CD8-positive, alpha-beta memory T cell (primary cell): ENCODE results near the gene OSBPL10. TPM values are rescaled to one million over a fixed set of nuclear protein-coding genes. Genes with fewer than 3 reads are reported as not detected.
A peak's percentile ranks its signal among the peaks of the same experiment; 100 is the strongest.

Experiments
- CTCF ChIA-PET: fragments of 350-600 bp; sonication (Branson Sonifier 250); formaldehyde crosslinking; loops from one replicate; lab custom pipeline; 2021; ENCODE audit warnings: antibody characterized with exemption; lab: Charles Lee
- POLR2A ChIA-PET: fragments of 350-600 bp; sonication (Branson Sonifier 250); formaldehyde crosslinking; loops from one replicate; lab custom pipeline; 2021; ENCODE audit warnings: antibody characterized with exemption; lab: Charles Lee
- DNase-seq, 5 donors: peaks; one replicate each; pipeline versions ENCODE4 v3.0.0 to v3.0.0-alpha.2; 2020 to 2022; ENCODE audit warnings: mixed read lengths in 1 of 5
- H3K27ac ChIP-seq: one replicate; pipeline ENCODE4 v1.7.0; 2013; ENCODE audit warnings: low read depth, mild to moderate bottlenecking, low read length, moderate library complexity
- H3K27me3 ChIP-seq: 2 replicates; pipeline ENCODE4 v1.7.0; 2013; ENCODE audit warnings: low read length, mild to moderate bottlenecking; ENCODE audit not compliant: insufficient read depth, poor library complexity, severe bottlenecking
- H3K36me3 ChIP-seq: 2 replicates; pipeline ENCODE4 v1.7.0; 2013; ENCODE audit warnings: mild to moderate bottlenecking, low read length, moderate library complexity; ENCODE audit not compliant: insufficient read depth
- H3K4me1 ChIP-seq: 2 replicates; pipeline ENCODE4 v1.7.0; 2013; ENCODE audit warnings: mild to moderate bottlenecking, low read length, moderate library complexity; ENCODE audit not compliant: insufficient read depth
- H3K4me3 ChIP-seq: 2 replicates; pipeline ENCODE4 v1.7.0; 2013; ENCODE audit warnings: mild to moderate bottlenecking, low read length
- H3K9me3 ChIP-seq: 2 replicates; pipeline ENCODE4 v1.7.0; 2013; ENCODE audit warnings: mild to moderate bottlenecking, low read length
- H3K27ac Mint-ChIP-seq, 8 donors: one replicate each; pipeline ENCODE4 v1.8.0; 2020 to 2021; ENCODE audit warnings: mixed read lengths in 8 of 8, mild to moderate bottlenecking in 6 of 8, inconsistent platforms in 3 of 8, moderate library complexity in 3 of 8
- H3K27me3 Mint-ChIP-seq, 2 donors: one replicate each; pipeline ENCODE4 v1.8.0; 2020 to 2021; ENCODE audit warnings: mixed read lengths in 2 of 2, mild to moderate bottlenecking in 1 of 2, moderate library complexity in 1 of 2
- H3K36me3 Mint-ChIP-seq, 3 donors: one replicate each; pipeline ENCODE4 v1.8.0; 2020 to 2021; ENCODE audit warnings: mixed read lengths in 3 of 3, inconsistent platforms in 1 of 3, mild to moderate bottlenecking in 1 of 3
- H3K4me1 Mint-ChIP-seq, 3 donors: one replicate each; pipeline ENCODE4 v1.8.0; 2020 to 2021; ENCODE audit warnings: mixed read lengths in 3 of 3, inconsistent platforms in 1 of 3, mild to moderate bottlenecking in 1 of 3
- H3K4me3 Mint-ChIP-seq, 7 donors: one replicate each; pipeline ENCODE4 v1.8.0; 2020 to 2021; ENCODE audit warnings: mixed read lengths in 7 of 7, mild to moderate bottlenecking in 6 of 7, moderate library complexity in 4 of 7, inconsistent platforms in 2 of 7
- H3K9me3 Mint-ChIP-seq, 5 donors: one replicate each; pipeline ENCODE4 v1.8.0; 2020 to 2022; ENCODE audit warnings: mixed read lengths in 5 of 5, mild to moderate bottlenecking in 3 of 5, moderate library complexity in 2 of 5, inconsistent platforms in 1 of 5
- polyA plus RNA-seq: library from polyadenylated mRNA; unstranded; fragments of 300-500 nt; fragmentation: Illumina TruSeq; gene quantifications from one replicate; pipeline ENCODE4 v1.2.3, GENCODE V29; 2021
- total RNA-seq, 2 experiments: library from RNA; stranded (reverse); gene quantifications; one replicate each; pipeline ENCODE4 v1.2.3, GENCODE V29; 2021

OSBPL10 gene
- total and polyA plus RNA-seq, 3 experiments from 2014 or later, result 0.12 to 3.0 (median 2.6) TPM

GRCh38 chr3:31952205-31952604, 28.9 kb downstream of the OSBPL10 start:
- Mint-ChIP-seq H3K36me3 (no peaks in the 10 kb centered on the region), H3K4me1 (peaks cover 0 to 1% (median 0%) of the 10 kb centered on the region in 3 donors), H3K27me3 (peaks cover 4 to 26% of the 10 kb centered on the region in 2 donors), H3K4me3 (no peak overlapping the region), H3K27ac (peak overlapping the region in 1 of 8 donors; percentile 68), H3K9me3 (peaks cover 2 to 12% (median 6%) of the 10 kb centered on the region in 5 donors)
- no peaks in the 10 kb centered on the region for H3K36me3 ChIP-seq
- no peaks in the 10 kb centered on the region for H3K9me3 ChIP-seq
- no peak overlapping the region for H3K27ac ChIP-seq
- H3K4me3 ChIP-seq, result no peak overlapping the region
- ChIA-PET POLR2A (no interaction called here), CTCF (no interaction called here)
- no peak for DNase-seq
- no peaks in the 10 kb centered on the region for H3K4me1 ChIP-seq
- no peaks in the 10 kb centered on the region for H3K27me3 ChIP-seq

- H3K9me3 Mint-ChIP-seq, result peaks cover 0 to 2% (median 0%) of the 10 kb centered on the region in 5 donors
- no peak for DNase-seq
- no peak overlapping the region for H3K4me3 Mint-ChIP-seq
- H3K4me1 Mint-ChIP-seq, result peaks cover 0 to 1% (median 0%) of the 10 kb centered on the region in 3 donors
- ChIA-PET POLR2A (no interaction called here), CTCF (no interaction called here)
- H3K27me3 Mint-ChIP-seq, result peaks cover 2 to 37% of the 10 kb centered on the region in 2 donors
- Histone ChIP-seq H3K27me3 (no peaks in the 10 kb centered on the region), H3K4me3 (no peak overlapping the region), H3K9me3 (no peaks in the 10 kb centered on the region), H3K4me1 (no peaks in the 10 kb centered on the region), H3K36me3 (no peaks in the 10 kb centered on the region), H3K27ac (no peak overlapping the region)
- H3K27ac Mint-ChIP-seq, result no peak overlapping the region
- H3K36me3 Mint-ChIP-seq, result no peaks in the 10 kb centered on the region
These were observed 32.8 kb downstream of the OSBPL10 start for GRCh38 chr3:31948280-31948679.

- Mint-ChIP-seq H3K27ac (peak overlapping the region in 1 of 8 donors; percentile 13), H3K9me3 (peaks cover 0 to 3% (median 0%) of the 10 kb centered on the region in 5 donors), H3K4me3 (no peak overlapping the region), H3K36me3 (no peaks in the 10 kb centered on the region), H3K4me1 (peaks cover 0 to 1% (median 0%) of the 10 kb centered on the region in 3 donors), H3K27me3 (peaks cover 2 to 40% of the 10 kb centered on the region in 2 donors)
- Histone ChIP-seq H3K27ac (no peak overlapping the region), H3K9me3 (no peaks in the 10 kb centered on the region), H3K4me1 (no peaks in the 10 kb centered on the region), H3K4me3 (no peak overlapping the region), H3K36me3 (no peaks in the 10 kb centered on the region), H3K27me3 (no peaks in the 10 kb centered on the region)
- ChIA-PET CTCF (no interaction called here), POLR2A (no interaction called here)
- no peak for DNase-seq
These were observed 33.4 kb downstream of the OSBPL10 start for GRCh38 chr3:31947671-31948091.

- no peak overlapping the region for H3K4me3 ChIP-seq
- Mint-ChIP-seq H3K36me3 (no peaks in the 10 kb centered on the region), H3K4me3 (no peak overlapping the region), H3K9me3 (peaks cover 0 to 3% (median 0%) of the 10 kb centered on the region in 5 donors), H3K4me1 (no peaks in the 10 kb centered on the region), H3K27me3 (peaks cover 2 to 40% of the 10 kb centered on the region in 2 donors), H3K27ac (peak overlapping the region in 1 of 8 donors; percentile 13)
- no peaks in the 10 kb centered on the region for H3K4me1 ChIP-seq
- DNase-seq, result no peak
- H3K27me3 ChIP-seq, result no peaks in the 10 kb centered on the region
- H3K27ac ChIP-seq, result no peak overlapping the region
- ChIA-PET POLR2A (no interaction called here), CTCF (no interaction called here)
- no peaks in the 10 kb centered on the region for H3K36me3 ChIP-seq
- no peaks in the 10 kb centered on the region for H3K9me3 ChIP-seq
These were observed 33.9 kb downstream of the OSBPL10 start for GRCh38 chr3:31947162-31947561.

- no peak for DNase-seq
- H3K4me3 ChIP-seq, result no peak overlapping the region
- Mint-ChIP-seq H3K4me3 (no peak overlapping the region), H3K27ac (no peak overlapping the region), H3K36me3 (no peaks in the 10 kb centered on the region), H3K27me3 (peaks cover 2 to 40% of the 10 kb centered on the region in 2 donors), H3K9me3 (peaks cover 0 to 3% (median 0%) of the 10 kb centered on the region in 5 donors), H3K4me1 (no peaks in the 10 kb centered on the region)
- no peak overlapping the region for H3K27ac ChIP-seq
- H3K36me3 ChIP-seq, result no peaks in the 10 kb centered on the region
- H3K4me1 ChIP-seq, result no peaks in the 10 kb centered on the region
- ChIA-PET CTCF (no interaction called here), POLR2A (no interaction called here)
- H3K27me3 ChIP-seq, result no peaks in the 10 kb centered on the region
- H3K9me3 ChIP-seq, result no peaks in the 10 kb centered on the region
These were observed 34.5 kb downstream of the OSBPL10 start for GRCh38 chr3:31946484-31947081.

GRCh38 chr3:31945738-31946052, 35.4 kb downstream of the OSBPL10 start:
- ChIA-PET CTCF (no interaction called here), POLR2A (no interaction called here)
- no peaks in the 10 kb centered on the region for H3K27me3 ChIP-seq
- Mint-ChIP-seq H3K4me1 (no peaks in the 10 kb centered on the region), H3K36me3 (no peaks in the 10 kb centered on the region), H3K27me3 (peaks cover 2 to 45% of the 10 kb centered on the region in 2 donors), H3K9me3 (peaks cover 0 to 3% (median 0%) of the 10 kb centered on the region in 5 donors), H3K4me3 (no peak overlapping the region), H3K27ac (peak overlapping the region in 1 of 8 donors; percentile 14)
- DNase-seq, result no peak
- H3K36me3 ChIP-seq, result no peaks in the 10 kb centered on the region
- no peaks in the 10 kb centered on the region for H3K9me3 ChIP-seq
- H3K27ac ChIP-seq, result no peak overlapping the region
- no peaks in the 10 kb centered on the region for H3K4me1 ChIP-seq
- H3K4me3 ChIP-seq, result no peak overlapping the region

GRCh38 chr3:31943041-31943440, 38.0 kb downstream of the OSBPL10 start:
- no peaks in the 10 kb centered on the region for H3K4me1 Mint-ChIP-seq
- H3K27ac ChIP-seq, result no peak overlapping the region
- H3K36me3 Mint-ChIP-seq, result no peaks in the 10 kb centered on the region
- no peaks in the 10 kb centered on the region for H3K36me3 ChIP-seq
- H3K4me1 ChIP-seq, result no peaks in the 10 kb centered on the region
- peaks cover 2 to 40% of the 10 kb centered on the region in 2 donors for H3K27me3 Mint-ChIP-seq
- POLR2A ChIA-PET, result no interaction called here
- no peaks in the 10 kb centered on the region for H3K27me3 ChIP-seq
- DNase-seq, result no peak
- CTCF ChIA-PET, result interaction anchor here (0.6 kb wide), 1 partner anchor 361 kb away, joined by 3 read pairs; no protein-coding TSS in a partner anchor
- H3K9me3 Mint-ChIP-seq, result peaks cover 0 to 3% (median 0%) of the 10 kb centered on the region in 5 donors
- H3K4me3 Mint-ChIP-seq, result no peak overlapping the region
- no peak overlapping the region for H3K4me3 ChIP-seq
- H3K9me3 ChIP-seq, result no peaks in the 10 kb centered on the region
- no peak overlapping the region for H3K27ac Mint-ChIP-seq

- no peak overlapping the region for H3K4me3 ChIP-seq
- Mint-ChIP-seq H3K36me3 (no peaks in the 10 kb centered on the region), H3K4me3 (no peak overlapping the region), H3K27me3 (peaks cover 0 to 37% of the 10 kb centered on the region in 2 donors), H3K27ac (no peak overlapping the region), H3K4me1 (no peaks in the 10 kb centered on the region), H3K9me3 (peaks cover 0 to 3% (median 0%) of the 10 kb centered on the region in 5 donors)
- H3K4me1 ChIP-seq, result no peaks in the 10 kb centered on the region
- H3K36me3 ChIP-seq, result no peaks in the 10 kb centered on the region
- H3K9me3 ChIP-seq, result no peaks in the 10 kb centered on the region
- ChIA-PET CTCF (no interaction called here), POLR2A (no interaction called here)
- DNase-seq, result no peak
- H3K27ac ChIP-seq, result no peak overlapping the region
- no peaks in the 10 kb centered on the region for H3K27me3 ChIP-seq
These were observed 38.6 kb downstream of the OSBPL10 start for GRCh38 chr3:31942446-31942845.
